ENCODE data around the gene GNG11.

- no peak for TF ChIP-seq POLR2AphosphoS5 (IDR thresholded peaks at IDR 0.05; ENCODE audit: low read depth, low read length)
- no peak for TF ChIP-seq TRIM24 (CRISPR knock-in tag; IDR thresholded peaks at IDR 0.05)
- TF ChIP-seq CTCF (CRISPR knock-in tag; IDR thresholded peaks at IDR 0.05): no peak
- no peak for TF ChIP-seq ZNF768 (CRISPR knock-in tag; IDR thresholded peaks at IDR 0.05)
- TF ChIP-seq ZNF253 (CRISPR knock-in tag; IDR thresholded peaks at IDR 0.05; ENCODE audit: borderline replicate concordance): no peak
- no peak for TF ChIP-seq ZFP37 (CRISPR knock-in tag; IDR thresholded peaks at IDR 0.05; ENCODE audit: borderline replicate concordance)
- TF ChIP-seq TP53 (CRISPR knock-in tag; conservative IDR thresholded peaks at IDR 0.05): no peak
- TF ChIP-seq POLR2A (IDR thresholded peaks at IDR 0.05; ENCODE audit: insufficient read depth in 1 of 2, low read depth in 2 of 2, low read length in 2 of 2): no peak
These were observed 6.9 kb upstream of the GNG11 start for GRCh38 chr7:93914581-93915066.
